Stimulated activated CD8-positive, alpha-beta memory T cell treated with anti-CD3 and anti-CD28 coated beads, Interleukin-4, amount 100 ng/mL, for 4 hours (primary cell): ENCODE data around the gene B4GALNT1.
"Not testable (repeated sequence)": the region's sequence is repeated elsewhere in the genome, so short reads cannot be mapped to it uniquely, and the experiment has no call there.

Experiments
- DNase-seq, 2 donors: peaks; one replicate each; pipeline ENCODE4 v3.0.0-alpha.2; 2020; ENCODE audit warnings: low read depth in 2 of 2, low spot score in 1 of 2

B4GALNT1 gene

GRCh38 chr12:57621497-57622292 is 11.3 kb downstream of the B4GALNT1 start:
- no peak for DNase-seq

GRCh38 chr12:57620936-57621496 is 12.0 kb downstream of the B4GALNT1 start:
- no peak for DNase-seq

- no peak for DNase-seq
These were observed 12.6 kb downstream of the B4GALNT1 start for GRCh38 chr12:57620245-57620935.

GRCh38 chr12:57619434-57620244 is 13.4 kb downstream of the B4GALNT1 start:
- DNase-seq: no peak

GRCh38 chr12:57618966-57619433 is 14.0 kb downstream of the B4GALNT1 start:
- no peak for DNase-seq

GRCh38 chr12:57618431-57618830 is 14.6 kb downstream of the B4GALNT1 start:
- not testable (repeated sequence) for DNase-seq

GRCh38 chr12:57617942-57618341 is 15.1 kb downstream of the B4GALNT1 start:
- no peak for DNase-seq

- DNase-seq: no peak
These were observed 16.5 kb downstream of the B4GALNT1 start for GRCh38 chr12:57616383-57617101.

GRCh38 chr12:57615637-57616036 is 17.4 kb downstream of the B4GALNT1 start:
- DNase-seq: no peak

- no peak for DNase-seq
These were observed 18.0 kb downstream of the B4GALNT1 start for GRCh38 chr12:57614948-57615500.

- DNase-seq: no peak
These were observed 18.6 kb downstream of the B4GALNT1 start for GRCh38 chr12:57614178-57614947.

- no peak for DNase-seq
These were observed 19.4 kb downstream of the B4GALNT1 start for GRCh38 chr12:57613427-57614109.

GRCh38 chr12:57612711-57613426 is 20.1 kb downstream of the B4GALNT1 start:
- DNase-seq: no peak

GRCh38 chr12:57611827-57612710 is 20.9 kb downstream of the B4GALNT1 start:
- no peak for DNase-seq

GRCh38 chr12:57611108-57611826 is 21.7 kb downstream of the B4GALNT1 start, which contains the start of gene ARHGEF25:
Gene ARHGEF25 (plus strand): TSS chr12:57611435. CDS start chr12:57611895, 460 bp downstream.
- DNase-seq: no peak

GRCh38 chr12:57610554-57611107 is 22.4 kb downstream of the B4GALNT1 start:
- no peak for DNase-seq
